Measurements from ENCODE around the gene SPDYE4.
"Not testable (repeated sequence)": the region's sequence is repeated elsewhere in the genome, so short reads cannot be mapped to it uniquely, and the experiment has no call there.

The SPDYE4 gene, protein sequence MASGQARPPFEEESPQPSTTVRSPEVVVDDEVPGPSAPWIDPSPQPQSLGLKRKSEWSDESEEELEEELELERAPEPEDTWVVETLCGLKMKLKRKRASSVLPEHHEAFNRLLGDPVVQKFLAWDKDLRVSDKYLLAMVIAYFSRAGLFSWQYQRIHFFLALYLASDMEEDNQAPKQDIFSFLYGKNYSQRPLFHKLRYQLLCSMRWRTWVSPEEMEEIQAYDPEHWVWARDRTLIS

DNA sequence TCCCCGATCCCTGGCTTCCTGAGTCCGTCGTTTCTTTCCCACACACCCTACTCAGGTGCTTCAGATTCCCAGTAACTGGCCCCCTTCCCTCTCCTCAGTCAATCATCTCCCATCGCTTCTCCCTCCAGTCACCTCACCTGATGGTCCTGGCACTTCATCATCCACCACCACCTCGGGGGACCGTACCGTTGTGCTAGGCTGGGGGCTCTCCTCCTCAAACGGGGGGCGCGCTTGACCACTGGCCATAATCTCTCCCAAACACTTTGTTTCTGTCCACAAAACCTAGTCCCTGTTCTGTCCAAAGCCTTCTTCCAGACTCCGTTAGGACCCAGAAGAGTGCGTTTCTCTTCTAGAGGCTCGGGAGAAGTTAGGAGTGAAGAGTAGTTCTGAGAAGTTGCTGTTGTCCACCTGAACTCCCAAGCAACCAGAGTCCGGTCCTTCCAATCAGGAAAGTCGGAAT is at the start of gene SPDYE4:
TSS of gene SPDYE4 (minus strand) at position 410 of the 460 bp plus-strand sequence. CDS start at position 246, 164 bp downstream.
- DNase-seq = no peak

DNA sequence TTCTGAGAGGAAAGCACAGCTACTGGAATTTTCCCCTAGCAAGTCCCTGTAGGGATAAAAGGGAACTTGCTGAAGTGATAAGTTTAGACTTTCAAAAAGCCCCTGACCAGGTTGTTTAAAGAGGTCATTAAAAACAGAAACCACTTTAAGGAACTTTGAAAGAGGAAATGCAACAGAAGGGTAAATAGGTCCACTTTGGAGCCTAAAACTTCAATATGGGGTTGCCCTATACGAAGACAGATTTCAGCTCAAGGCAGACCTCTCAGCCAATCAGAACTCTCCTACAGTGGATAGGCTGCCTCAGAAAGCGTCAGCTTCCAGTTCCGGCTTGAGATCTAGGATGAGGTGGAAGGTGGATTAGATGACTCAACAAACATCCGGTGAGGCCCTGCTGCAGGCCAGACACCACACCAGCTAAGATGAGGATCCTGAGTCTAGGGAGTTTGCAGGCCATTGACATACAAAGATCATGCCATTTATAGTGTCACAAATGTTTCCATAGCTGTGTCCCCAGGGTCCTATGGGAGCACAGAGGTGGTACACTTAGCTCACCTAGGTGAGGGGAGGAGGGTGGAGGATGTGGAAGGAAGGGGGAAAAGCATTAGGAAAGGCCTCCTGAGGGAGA is 48.7 kb upstream of the SPDYE4 start:
- DNase-seq = no peak

DNA sequence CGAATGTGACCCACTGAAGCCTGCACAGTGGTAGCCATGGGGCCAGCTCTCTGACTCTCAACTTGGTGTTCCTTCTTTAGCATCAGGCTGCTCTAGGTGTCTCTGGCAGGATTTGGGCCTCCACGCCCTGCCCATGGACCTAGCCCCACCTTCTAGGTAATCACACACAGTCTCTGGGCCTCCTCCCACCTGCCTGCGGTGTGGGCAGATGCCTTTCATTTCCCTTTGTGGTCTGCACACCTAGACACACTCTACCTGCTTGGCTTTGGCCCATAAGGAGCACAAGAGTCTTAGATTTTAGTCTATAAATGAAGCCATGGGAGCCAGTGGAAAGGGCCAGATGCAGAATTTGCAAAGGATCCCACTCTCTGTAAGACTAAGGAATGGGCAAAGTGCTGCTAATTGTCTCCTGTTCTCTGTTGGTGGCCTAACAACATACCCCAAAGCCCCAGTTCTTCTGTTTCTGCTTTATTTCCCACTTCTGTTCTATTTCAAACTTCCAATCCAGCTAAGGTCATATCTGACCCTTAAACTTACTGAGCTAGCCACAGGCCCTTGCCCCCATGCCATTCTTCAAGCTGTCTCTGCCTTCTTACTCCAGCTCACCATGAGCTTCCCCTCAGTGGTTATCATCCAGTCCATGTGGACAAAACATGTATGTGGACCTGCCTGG is 48.0 kb upstream of the SPDYE4 start:
- DNase-seq = no peak

DNA sequence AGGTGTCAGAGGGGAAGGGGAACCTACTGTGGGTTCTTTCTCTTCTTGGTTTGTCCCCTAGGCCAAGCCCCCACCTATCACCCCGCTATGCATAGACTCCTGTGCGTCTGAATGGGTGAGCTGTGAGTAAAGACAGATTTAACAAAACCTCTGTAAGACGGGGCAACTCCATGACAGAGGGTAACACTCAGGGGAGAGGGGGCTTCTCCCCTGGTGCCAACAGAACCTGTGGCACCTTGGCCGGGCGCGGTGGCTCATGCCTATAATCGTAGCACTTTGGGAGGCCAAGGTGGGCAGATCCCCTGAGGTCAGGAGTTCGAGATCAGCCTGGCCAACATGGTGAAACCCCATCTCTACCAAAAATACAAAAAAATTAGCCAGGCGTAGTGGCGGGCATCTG is 47.0 kb upstream of the SPDYE4 start:
- not testable (repeated sequence) for DNase-seq

DNA sequence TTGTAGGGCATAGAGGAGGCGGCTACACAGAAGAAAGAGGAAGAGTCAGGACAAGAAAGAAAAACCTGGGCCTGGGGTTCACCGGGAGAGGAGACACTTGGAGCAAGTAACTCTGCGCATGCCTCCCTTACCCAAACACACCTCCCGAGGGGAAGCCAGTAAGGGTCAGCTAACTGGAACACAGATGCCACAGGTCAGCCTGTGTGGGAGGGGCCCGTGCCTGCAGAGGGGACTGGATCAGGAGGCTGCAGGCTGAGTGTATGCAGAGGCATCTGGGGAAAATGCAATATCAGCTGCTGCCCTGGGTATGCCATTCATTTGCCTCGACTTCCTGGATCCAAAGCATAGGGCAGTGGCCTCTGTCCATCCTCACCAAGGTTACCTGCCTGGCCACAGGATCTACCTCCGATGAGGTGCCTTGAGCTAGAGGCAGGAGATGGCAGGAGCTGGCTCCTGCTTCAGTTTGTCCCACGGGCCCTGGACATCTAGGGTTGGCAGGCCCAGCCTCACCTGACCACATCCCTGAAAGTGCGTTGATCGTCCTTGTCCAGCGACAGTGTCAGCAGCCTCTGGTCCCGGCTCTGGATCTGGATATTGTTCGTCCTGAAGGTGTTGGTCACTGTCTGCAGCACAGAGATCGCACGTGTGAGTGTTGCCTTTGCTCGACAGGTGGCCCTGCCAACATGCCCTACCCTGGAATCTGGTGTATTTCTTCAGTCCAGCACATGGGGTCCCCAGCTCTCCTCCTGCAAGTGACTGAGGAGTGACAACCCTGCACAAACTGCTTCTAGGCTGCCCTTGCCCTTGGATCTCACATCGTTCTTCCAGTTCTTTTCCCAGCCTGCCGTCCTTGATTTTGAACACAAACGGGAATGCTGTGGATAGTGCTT is 45.4 kb upstream of the SPDYE4 start:
- peak; percentile 9 for DNase-seq

DNA sequence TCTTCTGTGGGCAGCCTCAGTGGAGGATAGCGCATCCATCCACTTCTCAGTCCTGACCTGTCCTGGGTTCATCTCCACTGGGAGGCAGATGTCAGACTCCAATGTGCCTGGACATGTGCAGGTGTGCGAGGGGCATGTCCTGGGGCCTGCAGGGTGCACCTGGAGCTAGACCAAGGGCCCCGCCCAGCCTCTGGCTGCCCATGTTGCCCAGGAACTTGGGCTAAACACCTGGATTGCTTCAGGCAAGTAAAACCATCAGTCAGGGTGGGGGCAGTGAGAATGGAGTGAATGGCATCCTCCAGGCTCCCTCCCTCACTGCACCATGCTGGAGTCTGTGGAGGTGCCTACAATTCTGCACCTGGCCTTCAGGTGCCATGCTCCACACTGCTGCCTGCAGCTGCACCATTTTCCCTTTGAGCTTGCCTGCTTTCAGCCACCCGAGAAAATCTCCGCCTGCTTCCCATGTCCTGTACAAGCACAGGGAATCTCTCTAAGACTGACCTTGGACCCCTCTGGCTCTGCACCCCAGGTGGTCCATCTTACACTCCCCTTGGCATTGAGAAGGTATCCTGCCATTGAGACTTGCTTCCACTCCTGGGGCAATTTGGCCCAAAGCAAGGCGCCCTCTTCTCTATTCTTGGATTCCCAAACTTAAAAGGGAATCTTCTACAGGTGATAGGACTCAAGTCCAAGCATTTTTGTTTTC is 42.9 kb upstream of the SPDYE4 start:
- DNase-seq = no peak

DNA sequence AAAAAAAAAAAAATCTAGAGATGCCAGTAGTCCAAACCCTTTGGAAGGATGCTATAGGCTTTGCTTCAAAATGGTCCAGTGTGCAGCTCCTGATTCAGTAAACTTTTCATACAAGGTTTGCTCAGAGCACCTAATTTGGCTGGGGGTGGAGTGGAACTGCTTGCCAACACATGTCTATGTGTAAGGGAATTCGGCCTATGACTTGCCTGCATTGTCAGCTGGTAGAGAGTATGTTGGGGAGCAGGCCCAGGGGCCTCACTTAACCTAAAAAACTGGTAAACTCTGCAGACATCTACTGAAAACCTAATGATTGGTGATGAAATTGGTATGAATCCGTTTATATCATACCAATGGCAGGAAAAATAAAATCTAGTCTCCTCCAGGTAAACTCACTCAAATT is 42.3 kb upstream of the SPDYE4 start:
- DNase-seq = no peak

DNA sequence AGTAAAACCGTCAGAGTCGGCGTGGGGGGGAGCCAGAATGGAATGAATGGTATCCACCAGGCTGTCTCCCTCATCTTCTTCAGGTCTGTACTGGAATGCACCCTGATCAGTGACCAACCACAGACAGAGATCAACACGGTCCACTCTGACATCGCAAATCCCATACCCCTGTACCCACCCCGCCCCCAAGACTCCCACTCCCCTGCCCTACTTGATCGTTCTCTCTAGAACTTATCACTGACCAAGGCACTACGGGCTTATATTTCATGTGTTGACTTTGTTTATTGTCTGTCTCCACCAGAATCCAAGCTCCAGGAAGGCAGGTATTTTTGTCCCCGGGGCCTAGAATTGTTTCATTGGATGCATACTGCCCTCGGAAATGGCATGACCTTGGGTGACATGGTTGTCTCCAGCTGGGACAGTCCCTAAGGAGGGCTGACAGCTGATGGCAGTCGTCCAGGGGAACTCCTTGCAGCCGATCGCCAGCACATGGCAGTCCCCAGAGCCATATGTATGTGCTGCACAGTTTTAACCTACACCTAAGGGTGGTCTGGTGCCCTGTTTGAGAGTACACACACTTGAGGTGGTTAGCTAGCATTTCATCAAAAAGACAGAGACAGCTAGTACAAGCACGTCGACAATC is 41.3 kb upstream of the SPDYE4 start:
- DNase-seq = no peak

DNA sequence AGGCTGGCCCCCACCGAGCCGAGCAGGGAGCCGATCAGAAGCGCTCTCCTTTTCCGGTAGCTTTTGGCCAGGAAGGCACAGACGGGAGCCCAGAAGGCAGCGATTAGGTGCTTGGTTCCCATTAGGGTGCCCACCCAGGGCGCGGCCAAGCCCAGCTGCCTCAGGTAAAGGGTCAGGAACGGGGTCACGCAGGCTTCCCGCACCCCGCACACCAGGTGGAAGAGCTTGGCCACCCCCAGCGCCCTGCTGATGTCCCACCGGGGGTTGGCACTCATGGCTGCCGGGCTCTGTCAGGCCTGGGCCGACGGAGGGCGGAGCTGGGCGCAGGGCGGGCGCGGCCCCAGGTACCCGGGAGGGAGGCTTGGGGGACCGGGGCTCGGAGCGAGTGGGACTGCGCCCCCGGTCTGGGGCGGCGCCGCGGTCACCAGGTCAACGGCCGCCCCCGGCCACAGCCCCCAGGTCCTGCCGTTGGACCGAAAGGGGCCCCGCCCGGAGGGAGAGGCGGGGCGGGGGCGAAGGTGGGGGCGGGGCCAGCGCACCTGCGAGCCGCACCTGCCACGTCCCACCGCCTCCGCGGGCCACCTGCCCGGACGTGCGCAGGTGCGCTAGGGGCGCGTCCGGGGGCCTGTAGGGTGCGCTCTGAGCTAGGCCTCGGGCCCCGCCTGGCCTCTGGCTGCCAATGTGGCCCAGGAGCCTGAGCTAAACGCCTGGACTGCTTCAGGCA is 40.7 kb upstream of the SPDYE4 start, which contains the start of gene MFSD6L:
TSS of gene MFSD6L (minus strand) at position 520 of the 724 bp plus-strand sequence. CDS start at position 275, 245 bp downstream.
- peak; percentile 39 for DNase-seq

DNA sequence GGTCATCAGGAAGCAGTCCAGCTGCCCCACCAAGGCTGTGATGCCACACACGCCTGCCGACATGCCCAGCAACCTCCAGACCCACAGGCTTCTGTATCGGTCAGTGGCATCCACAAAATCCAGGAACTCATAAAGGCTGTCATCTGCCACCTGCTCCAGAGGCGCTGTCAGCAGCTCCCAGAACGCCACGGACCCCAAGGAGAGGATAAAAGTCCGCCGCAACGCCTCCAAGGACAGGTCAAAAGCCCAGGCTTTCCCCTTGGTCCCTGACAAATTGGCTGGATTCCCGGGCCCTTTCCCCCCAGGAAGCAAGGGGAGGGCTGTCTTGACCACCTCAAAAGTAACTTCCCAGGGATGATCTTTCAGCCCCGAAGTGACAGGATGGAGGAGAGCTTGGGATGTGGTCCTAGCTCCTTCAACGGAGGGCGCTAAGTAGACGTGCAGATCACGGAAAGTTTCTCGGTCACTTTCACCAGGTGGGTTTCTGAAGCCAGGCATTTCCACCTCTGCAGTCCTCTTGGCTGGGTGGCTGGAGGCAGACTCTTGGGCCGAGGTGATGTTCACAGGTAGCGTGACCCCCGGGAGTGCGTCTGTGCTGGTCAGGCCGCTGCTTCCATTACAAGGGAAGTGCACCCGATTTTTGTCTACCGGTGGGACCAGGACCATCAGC is 40.0 kb upstream of the SPDYE4 start:
- no peak for DNase-seq

DNA sequence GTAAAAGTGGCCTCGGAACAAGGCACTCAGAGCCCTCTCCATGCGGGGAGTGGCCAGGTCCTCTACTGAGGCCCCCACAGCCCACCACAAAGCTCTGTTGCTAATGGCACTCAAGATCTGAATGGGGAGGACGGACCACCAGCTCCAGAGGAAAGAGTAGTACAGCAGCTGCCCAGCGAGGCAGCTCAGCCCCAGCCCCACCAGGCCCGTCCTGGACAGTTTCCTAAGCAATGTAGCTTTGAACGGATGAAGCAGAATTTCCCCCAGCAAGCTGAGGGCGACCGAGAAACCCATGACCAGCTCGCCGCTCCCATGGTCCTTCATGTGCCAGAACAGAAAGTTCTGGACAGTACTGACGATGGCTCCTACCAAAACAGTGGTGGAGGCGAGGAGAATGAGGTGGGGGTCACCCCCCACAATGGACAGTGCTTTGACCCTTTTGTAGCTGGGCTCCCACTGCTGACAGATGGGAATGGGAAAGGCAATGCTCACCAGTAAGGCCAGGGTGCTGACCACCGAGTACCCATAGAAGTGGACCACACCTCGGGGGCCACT is 39.4 kb upstream of the SPDYE4 start:
- DNase-seq = no peak

DNA sequence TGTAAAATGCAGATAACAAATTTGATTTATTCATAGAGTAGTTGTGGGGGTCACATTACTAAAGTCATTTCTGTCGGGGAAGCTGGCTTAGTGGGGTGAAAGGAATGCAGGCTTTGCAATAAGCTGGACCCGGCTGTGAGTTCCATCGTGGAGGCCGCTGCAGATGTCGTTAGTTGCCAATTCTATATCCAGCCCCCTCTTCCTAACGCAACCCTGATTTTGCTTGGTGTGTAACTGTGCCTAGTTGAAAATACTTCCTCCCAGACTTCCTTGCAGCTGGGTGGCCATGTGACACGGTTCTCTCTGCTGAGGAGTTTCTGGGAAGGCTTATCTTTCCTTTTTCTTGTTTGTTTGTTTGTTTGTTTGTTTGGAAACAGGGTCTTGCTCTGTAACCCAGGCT is 36.3 kb upstream of the SPDYE4 start:
- DNase-seq = no peak

DNA sequence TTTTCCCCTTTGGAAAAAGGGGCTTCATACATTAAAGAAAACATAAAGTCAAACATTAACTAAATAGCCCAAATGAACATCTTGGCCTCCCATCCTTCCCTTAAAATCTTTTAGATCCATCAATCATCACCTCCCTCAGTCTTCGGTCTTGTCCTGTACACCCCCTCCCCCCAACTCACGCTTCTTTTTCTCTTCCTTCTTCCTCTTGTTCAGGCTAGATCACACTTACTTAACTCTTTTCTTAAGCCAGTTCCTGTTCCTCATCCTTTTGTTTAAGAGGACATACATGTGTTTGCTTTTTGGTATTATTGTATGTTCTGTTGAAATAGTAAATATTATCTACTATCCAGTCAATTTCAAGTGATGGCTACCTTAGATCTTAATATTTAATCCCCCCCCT is 35.3 kb upstream of the SPDYE4 start:
- no peak for DNase-seq

DNA sequence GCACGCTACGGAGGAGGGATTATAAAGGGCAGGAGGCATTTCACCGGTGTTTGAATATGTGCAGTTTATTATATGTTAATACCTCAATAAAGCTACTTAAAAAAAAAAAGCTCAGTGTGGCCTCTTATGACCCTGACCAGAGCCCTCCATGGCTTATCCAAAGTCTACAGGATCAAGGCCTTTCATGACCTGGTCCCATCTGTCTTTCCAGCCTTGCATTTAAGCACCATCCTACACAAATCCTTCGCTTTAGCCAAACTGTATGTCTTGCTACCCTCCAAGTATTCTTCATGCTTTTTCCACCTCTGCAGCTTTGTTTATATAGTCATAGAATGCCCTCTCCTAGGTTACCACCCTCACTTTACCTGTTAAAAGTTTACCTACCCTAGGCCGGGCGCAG is 34.3 kb upstream of the SPDYE4 start:
- DNase-seq = no peak

DNA sequence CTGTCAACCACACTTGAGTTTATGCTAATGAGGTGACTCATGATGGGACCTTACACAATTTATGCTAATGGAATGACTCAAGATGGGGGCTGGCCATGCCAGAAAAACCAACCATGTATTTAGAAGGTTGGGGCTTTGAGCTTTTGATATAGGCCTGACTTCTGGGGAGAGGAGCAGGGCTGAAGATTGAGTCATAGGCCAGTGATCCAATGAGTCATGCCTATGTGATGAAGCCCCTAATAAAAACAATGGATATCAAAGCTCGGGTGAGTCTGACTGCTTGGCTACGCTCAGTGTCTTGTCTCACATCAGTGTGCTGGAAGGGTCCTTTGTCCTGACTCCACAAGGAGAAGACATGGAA is 33.5 kb upstream of the SPDYE4 start:
- DNase-seq = no peak

DNA sequence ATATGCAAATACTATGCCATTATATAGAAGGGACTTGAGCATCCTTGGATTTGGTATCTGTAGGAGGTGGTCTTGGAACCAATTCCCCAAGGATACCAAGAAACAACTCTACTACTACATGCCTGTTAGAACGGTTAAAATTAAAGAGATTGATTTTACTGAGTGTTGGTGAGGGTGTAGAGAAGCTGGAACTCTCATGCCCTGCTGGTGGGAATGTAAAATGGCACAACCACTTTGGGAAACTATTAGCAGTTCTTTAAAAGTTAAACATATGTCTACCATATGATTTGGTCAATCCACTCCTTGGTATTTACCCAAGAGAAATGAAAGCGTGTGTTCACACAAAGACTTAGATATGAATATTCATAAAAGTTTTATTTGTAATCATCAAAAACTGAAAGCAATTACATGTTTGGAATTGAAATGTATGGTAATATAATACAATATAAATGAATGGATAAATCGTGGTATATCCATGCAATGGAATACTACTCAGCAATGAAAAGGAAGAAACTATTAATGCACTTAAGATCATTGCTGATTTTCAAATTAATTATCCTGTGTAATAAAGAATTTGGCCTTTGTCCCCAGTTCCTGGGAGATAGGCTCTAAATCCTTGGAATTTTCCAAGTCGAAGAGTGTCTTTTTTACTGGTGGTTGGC is 33.0 kb upstream of the SPDYE4 start:
- no peak for DNase-seq

DNA sequence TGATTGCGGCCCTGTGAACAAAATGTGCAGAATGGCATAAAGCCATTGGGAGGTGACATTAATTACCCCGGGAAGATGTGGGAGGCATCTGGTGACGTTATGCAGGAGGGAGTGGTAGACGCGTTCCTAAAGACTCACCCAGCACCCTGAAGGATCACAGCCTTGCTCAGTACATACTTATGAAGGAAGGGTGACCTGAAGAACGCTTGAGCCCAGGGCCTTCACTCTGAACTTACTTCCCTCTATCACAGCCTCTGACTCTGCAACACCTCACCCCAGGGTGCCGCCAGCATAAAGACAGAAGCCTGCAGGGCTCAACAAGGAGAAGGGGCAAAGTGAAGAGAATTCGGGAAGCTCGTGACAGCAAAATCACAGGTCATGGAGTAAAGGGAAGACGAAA is 31.4 kb upstream of the SPDYE4 start:
- no peak for DNase-seq

DNA sequence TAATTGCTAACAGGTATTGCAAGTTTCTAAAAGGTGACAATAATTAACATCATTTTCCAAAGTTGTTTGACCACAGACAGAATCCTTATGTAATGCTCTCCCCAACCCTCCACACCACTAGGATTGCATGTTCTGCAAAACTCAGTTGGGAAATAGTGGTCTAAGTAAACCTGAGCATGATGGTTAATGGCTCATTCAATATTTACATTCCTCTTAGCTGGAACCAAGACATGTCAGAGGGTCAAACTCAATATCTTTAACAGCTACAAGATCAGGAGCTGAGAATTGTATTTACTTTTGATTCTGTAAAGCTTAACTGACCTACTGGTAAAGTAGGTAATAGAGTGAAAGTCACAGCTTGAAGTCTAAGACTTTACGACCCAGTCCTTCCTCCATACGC is 30.7 kb upstream of the SPDYE4 start:
- DNase-seq = no peak

DNA sequence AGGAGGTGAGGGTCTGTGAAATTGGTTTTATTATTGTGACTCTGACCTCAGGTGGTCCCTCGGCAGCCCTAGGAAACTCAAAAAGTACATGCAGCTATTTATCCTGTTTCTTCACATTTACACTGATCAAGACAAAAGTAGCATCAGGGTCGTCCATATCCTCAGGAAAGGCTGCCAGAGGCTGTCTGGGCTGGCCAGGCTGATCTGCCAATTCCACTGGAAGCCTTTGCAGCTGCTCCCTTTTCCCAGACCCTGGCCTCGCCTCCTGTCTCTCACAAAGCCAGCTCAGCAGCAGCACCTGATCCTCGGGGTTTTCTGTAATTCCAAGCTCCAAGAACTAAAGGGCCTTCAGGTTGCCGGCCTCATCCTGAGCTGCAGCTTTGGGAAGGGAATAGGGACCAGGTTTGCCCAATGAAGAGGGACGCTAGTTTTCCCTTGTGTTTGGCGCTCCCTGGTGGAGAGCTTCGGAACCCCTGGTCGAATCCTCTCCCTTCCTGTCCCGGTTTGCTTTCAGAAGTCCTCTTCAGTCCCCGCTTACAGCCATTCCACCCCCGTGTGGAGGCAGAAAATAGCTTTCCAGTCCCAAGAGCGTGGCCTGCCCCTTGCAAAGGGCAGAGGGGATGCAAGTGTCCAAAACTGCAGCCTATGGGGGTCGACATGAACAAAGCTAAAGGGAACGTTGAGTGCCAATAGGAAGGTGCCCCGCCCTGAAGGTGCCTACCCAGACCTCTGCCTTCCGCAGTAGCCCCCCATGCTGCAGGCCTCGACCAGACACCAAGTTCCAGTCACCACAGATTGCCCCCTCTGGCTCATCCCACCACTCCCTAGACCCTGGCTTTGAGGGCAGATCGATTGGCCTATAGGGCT is 27.4 kb upstream of the SPDYE4 start:
- peak; percentile 8 for DNase-seq
